Choroid plexus epithelial cell (primary cell): ENCODE data around the gene SLC12A6.
A peak's percentile ranks its signal among the peaks of the same experiment; 100 is the strongest.

Source experiments
- DNase-seq: peaks from one replicate; pipeline ENCODE4 v3.0.0-alpha.2; 2010; ENCODE audit warnings: low read depth
- H3K4me3 ChIP-seq: 2 replicates; pipeline ENCODE4 v1.5.1; 2011; ENCODE audit warnings: low read depth, mild to moderate bottlenecking, control low read depth, low read length, moderate library complexity
- TF ChIP-seq, protein P1 (sequence below): conservative IDR thresholded peaks from 2 replicates; pipeline ENCODE4 v1.5.1; 2011; ENCODE audit warnings: low read depth, mild to moderate bottlenecking, control low read depth, inconsistent platforms, low read length, moderate library complexity

Gene SLC12A6

DNA sequence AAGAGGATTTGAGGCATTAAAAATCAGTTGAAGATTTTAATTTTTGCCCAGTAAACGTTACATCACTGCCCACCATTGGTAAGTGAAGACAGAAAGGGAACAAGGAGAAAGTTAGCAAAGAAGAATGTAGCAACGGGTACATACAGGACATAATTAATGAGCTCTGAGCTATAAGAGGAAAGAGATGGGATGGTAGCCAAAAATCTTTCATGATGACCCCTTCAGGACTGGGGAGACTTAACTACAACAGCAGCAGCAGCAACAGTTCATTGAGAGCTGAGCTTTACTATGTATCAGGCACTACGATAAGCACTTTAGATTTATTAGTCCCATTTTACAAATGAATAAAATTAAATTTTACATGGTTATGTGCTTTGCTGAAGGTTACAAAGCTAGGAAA is 94.4 kb downstream of the SLC12A6 start:
- no peak for DNase-seq
- H3K4me3 ChIP-seq: no peak overlapping the region
- TF ChIP-seq, protein P1, sequence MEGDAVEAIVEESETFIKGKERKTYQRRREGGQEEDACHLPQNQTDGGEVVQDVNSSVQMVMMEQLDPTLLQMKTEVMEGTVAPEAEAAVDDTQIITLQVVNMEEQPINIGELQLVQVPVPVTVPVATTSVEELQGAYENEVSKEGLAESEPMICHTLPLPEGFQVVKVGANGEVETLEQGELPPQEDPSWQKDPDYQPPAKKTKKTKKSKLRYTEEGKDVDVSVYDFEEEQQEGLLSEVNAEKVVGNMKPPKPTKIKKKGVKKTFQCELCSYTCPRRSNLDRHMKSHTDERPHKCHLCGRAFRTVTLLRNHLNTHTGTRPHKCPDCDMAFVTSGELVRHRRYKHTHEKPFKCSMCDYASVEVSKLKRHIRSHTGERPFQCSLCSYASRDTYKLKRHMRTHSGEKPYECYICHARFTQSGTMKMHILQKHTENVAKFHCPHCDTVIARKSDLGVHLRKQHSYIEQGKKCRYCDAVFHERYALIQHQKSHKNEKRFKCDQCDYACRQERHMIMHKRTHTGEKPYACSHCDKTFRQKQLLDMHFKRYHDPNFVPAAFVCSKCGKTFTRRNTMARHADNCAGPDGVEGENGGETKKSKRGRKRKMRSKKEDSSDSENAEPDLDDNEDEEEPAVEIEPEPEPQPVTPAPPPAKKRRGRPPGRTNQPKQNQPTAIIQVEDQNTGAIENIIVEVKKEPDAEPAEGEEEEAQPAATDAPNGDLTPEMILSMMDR: no peak

DNA sequence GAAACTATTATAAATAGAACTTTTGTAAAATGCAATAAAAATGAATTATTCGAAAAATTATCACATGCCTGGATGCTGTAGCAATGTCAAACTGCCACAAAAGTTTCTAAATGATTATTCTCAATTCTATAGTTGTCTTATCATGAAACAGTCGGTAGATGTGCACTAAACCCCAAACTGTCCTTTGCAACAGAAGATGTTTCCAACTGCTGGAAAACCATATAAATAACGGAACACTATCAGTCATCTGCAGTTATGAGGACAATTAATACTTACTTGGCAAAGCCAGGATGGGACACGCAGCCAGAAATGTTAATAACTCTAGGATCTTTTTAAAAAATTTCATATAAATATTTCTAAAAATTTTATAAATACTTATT is 95.3 kb downstream of the SLC12A6 start:
- no peak for DNase-seq
- no peak overlapping the region for H3K4me3 ChIP-seq
- TF ChIP-seq, protein P1: no peak

DNA sequence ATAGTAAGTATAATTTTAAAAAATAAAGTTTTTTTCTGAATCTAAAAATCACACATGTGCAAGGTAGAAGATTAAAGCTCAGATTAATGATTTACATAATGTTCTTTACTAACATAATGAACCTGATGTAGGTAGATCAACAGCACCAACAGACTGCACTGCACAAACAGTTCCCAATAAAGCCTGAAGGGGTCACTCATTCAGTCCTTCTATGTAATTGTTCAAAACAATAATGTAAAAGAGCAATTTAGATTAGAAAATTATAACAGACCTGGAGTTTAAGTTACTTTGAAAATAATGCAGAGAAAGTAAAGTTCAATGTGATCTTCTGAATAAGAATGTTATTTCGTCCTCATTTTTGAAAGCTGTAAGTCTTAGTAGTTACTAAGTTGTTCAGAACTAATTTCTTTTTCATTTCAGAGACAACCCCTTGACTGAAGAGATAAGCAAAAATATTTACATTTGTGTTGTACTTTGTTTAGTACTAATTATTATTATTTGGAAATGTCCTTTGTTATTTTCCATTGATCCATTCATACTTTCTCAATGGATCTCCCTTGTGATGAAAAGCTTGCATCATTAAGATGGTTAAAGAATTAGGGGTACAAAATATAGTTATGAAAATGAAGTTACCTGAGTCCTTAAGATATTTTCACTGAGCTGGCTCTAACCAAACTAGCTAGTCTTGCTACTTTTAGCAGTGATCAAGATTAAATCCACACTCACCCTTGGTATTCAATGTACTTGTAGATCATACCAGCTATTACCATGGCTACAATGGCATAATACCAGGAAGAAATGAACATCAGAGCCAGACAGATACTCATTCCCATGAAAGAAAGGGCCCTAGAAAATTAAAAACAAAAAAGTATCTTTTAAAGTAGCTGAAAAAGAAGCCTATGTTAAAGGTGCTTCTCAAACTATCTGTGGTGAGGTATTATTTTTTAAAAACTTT is 95.9 kb downstream of the SLC12A6 start:
- peak; percentile 78 for DNase-seq
- TF ChIP-seq, protein P1: peak; percentile 79
- H3K4me3 ChIP-seq: no peak overlapping the region

DNA sequence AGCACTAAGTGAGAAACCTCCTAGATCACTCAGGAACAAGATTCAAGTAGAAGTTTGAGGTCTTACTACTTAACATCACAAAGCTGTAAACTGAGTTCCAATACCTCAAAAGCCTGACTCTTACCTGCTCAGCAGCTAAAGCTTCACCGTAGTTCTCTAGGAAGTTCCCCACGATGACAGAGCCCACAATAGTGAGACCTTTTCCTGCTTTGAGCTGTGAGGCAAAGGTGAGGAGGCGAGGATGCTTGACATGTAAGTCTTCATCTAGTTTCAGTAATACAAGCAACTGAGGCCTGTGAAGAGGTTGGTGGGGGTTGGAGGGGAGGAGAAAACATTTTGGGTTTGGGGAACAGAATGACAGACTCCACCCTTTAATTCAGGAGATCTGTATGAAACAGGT is 97.0 kb downstream of the SLC12A6 start:
- no peak for DNase-seq
- H3K4me3 ChIP-seq: no peak overlapping the region
- TF ChIP-seq, protein P1: no peak

DNA sequence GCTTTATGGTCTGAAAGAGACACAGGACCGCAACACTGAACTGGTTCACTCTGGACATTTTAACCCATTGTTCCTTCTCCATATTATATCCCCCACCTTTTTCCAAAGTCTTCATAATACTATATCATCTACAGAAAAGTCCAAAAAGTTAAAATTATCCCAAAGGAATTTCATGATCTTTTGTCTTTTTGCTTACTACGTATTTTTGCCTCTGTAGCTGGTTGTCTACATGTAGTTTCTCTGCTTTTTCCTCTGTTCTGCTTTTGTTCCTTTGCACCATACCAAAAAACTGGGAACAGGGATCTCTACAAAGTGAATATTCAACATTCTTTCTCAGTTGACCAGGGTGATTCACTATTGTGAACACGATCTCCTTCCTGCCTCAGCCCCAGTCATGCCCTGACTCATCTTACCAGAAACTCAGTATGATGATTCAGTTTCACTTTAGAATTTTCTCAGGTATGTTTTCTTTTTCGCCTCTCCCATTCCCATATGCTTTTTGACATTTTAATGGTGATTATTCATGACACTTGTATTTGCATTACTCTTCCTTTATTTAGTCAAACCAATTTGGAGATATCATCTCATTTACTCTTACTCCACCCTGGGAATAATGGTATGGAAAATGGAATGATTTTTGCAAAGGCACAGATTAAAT is 98.3 kb downstream of the SLC12A6 start:
- peak; percentile 86 for DNase-seq
- TF ChIP-seq, protein P1: no peak
- peak overlapping the region; percentile 15 for H3K4me3 ChIP-seq

DNA sequence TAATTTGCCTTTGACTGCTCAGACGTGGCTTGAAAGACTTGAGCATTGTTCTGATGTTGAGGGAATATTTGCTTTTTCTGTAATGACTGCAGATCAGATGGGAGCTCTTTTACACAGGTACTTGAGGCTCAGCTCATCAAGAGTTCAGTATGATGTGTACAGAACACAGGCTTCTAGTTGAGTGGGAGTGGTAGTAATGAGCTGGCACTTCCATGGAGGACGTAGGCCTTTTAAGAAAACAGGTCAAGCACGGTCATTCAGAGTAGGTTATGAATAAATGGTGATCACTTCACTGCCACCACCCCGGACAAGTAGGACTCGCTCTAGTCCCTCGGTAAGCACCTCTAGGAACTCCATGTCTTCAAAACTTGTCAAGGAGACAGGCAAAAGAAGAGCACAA is 104.0 kb downstream of the SLC12A6 start:
- no peak overlapping the region for H3K4me3 ChIP-seq
- DNase-seq: no peak
- TF ChIP-seq, protein P1: no peak
